DMS79 (cell line): ENCODE data around the gene PSMB9.

Source experiments
- DNase-seq: peaks from one replicate; lab custom pipeline; 2025; lab: John Stamatoyannopoulos, UW

The PSMB9 gene

DNA sequence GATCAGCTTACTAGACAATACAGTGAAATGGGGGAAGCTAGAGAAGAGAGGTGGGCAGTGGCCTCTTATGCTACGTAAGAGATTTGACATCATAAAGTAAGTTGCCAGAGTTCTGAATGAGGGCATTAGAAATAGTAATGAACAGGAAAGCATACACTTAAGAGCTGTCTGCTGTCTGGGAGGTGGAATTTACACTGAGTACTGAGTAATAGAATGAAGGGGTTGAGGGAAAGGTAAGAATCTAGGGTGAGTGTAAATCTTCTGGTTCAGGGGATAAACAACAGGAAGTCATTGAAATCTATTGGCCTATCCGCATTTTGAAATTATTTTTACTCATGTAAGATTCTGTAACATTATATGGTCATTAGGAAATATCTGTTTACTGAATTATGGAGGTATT lies 51.1 kb downstream of the PSMB9 start:
- no peak for DNase-seq

DNA sequence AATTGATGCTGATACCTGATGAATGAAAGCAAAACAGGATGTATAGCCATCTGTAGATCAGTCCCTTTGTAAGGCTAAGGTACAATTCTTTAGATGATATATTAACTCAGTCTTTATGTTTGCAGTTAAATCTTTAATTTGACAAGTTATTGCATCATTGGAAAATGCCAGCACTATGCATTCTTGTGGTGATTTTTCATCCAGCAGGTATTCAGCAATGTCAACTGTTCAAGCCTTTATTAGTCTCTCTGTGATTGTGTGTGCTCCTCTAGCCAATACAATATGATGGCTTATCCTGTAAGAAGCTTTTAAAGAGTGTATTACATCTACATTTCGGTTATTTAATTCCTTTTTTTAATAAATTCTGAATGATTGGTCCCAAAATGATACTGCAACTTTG lies 52.5 kb downstream of the PSMB9 start:
- no peak for DNase-seq

DNA sequence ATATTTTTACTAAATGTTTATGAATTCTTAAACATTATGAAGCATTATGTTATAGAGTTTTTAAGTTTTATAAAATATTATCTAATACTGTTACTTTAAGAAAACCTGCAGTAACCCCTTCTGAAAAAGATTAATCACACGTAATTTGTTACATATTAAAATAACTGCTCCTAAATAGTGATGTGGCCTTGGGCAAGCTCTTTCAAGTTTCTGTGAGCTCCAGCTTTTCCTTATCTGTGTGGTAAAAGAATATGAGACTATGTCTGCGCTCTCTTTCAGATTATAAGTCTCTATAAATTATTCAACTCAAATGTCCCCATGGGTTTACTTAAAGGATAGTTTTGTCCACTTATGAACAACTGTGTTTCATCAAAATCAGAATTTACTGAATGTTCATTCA lies 54.9 kb downstream of the PSMB9 start:
- DNase-seq, result no peak
